Measurements from ENCODE around the gene PPIL1. TPM values are rescaled to one million over a fixed set of nuclear protein-coding genes. Genes with fewer than 3 reads are reported as not detected.

The PPIL1 gene
- total and polyA plus RNA-seq, 2 of the 8 experiments (the other 6 are each of a cell fraction or from before 2014, with no cell fraction given), result 83.7 to 86.5 TPM

DNA sequence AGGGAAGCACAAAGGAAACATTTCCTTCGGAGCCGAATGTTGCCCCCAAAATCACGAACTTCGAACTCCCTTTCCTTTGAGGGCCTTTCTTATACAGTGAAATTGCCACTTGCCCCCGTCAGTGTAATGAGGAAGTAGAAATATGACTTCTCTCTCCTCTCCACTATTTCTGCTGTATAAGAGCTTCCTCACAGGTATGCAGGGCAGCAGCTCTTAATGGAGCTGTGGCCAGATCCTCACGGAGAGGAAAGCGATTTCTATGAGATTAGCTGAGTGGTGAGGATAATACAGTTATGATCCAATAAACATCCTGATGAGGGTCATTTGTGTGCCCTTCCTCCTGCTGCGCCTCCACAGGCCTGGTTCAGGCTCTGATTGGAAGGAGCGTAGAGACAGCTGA is 24.6 kb downstream of the PPIL1 start (continued):
- TF ChIP-seq, protein P1, sequence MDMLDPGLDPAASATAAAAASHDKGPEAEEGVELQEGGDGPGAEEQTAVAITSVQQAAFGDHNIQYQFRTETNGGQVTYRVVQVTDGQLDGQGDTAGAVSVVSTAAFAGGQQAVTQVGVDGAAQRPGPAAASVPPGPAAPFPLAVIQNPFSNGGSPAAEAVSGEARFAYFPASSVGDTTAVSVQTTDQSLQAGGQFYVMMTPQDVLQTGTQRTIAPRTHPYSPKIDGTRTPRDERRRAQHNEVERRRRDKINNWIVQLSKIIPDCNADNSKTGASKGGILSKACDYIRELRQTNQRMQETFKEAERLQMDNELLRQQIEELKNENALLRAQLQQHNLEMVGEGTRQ (IDR thresholded peaks at IDR 0.05; ENCODE audit: low read length), result no peak
- no peak for TF ChIP-seq SRF (IDR thresholded peaks at IDR 0.05; ENCODE audit: low read depth, low read length)
